ENCODE results near the gene S100PBP.
A peak's percentile ranks its signal among the peaks of the same experiment; 100 is the strongest.

S100PBP gene

GRCh38 chr1:32907435-32907834 lies 90.0 kb downstream of the S100PBP start:
- DNase-seq = peak; percentile 46
- in situ Hi-C loops (cut with MboI; ENCODE audit: low pct_unique_long_range_greater_than_20kb, low sequenced_read_pairs) = no loop called here
